Calu3 (cell line): ENCODE results near the gene MAN1C1. TPM values are rescaled to one million over a fixed set of nuclear protein-coding genes. Genes with fewer than 3 reads are reported as not detected.

ENCODE experiments used
- BruUV-seq: library from RNA; stranded (reverse); fragments of 400-500 nt; replicated peaks from 2 replicates; lab custom pipeline; 2021; lab: Mats Ljungman, UMichigan
- CTCF ChIA-PET: fragments of 300-600 bp; sonication (Branson Sonifier 250); formaldehyde crosslinking; loops from one replicate; lab custom pipeline; 2022; ENCODE audit warnings: antibody characterized with exemption; lab: Charles Lee
- DNase-seq: peaks from one replicate; pipeline ENCODE4 v3.0.0; 2022
- H3K27ac Mint-ChIP-seq: one replicate; pipeline ENCODE4 v1.8.0; 2022; ENCODE audit warnings: mixed read lengths; ENCODE audit not compliant: unreplicated experiment
- H3K27me3 Mint-ChIP-seq: one replicate; pipeline ENCODE4 v1.8.0; 2022; ENCODE audit warnings: mixed read lengths; ENCODE audit not compliant: unreplicated experiment
- H3K36me3 Mint-ChIP-seq: one replicate; pipeline ENCODE4 v1.8.0; 2022; ENCODE audit warnings: mild to moderate bottlenecking, moderate library complexity, mixed read lengths; ENCODE audit not compliant: insufficient read depth, unreplicated experiment
- H3K4me1 Mint-ChIP-seq: one replicate; pipeline ENCODE4 v1.8.0; 2022; ENCODE audit warnings: mild to moderate bottlenecking, low read depth, mixed read lengths; ENCODE audit not compliant: unreplicated experiment
- H3K4me3 Mint-ChIP-seq: one replicate; pipeline ENCODE4 v1.8.0; 2022; ENCODE audit warnings: mild to moderate bottlenecking, low read depth, moderate library complexity, mixed read lengths; ENCODE audit not compliant: unreplicated experiment
- H3K9me3 Mint-ChIP-seq: one replicate; pipeline ENCODE4 v1.8.0; 2022; ENCODE audit warnings: low read depth, mixed read lengths; ENCODE audit not compliant: unreplicated experiment
- CTCF ChIP-seq: fragments of 200-600 bp; IDR thresholded peaks from one replicate; pipeline ENCODE4 v1.8.0; 2022; ENCODE audit warnings: antibody characterized with exemption; ENCODE audit not compliant: unreplicated experiment
- intact Hi-C: fragments of 100-400 bp; cut with micrococcal nuclease; formaldehyde crosslinking; loops from one replicate; pipeline ENCODE4 v1.10.0; 2022; ENCODE audit not compliant: unreplicated experiment
- total RNA-seq: library from RNA; stranded (reverse); gene quantifications from 2 replicates; pipeline ENCODE4 v1.2.3, GENCODE V29; 2022

The MAN1C1 gene
- total RNA-seq, 1 experiment from 2014 or later = 0.14 TPM

GRCh38 chr1:25572107-25572506, 44.5 kb upstream of the MAN1C1 start:
- Mint-ChIP-seq H3K9me3 (no peaks in the 10 kb centered on the region), H3K27ac (no peak overlapping the region), H3K27me3 (peaks cover 3% of the 10 kb centered on the region), H3K36me3 (peaks cover 16% of the 10 kb centered on the region), H3K4me3 (no peak overlapping the region), H3K4me1 (peaks cover 16% of the 10 kb centered on the region)
- no TSS peak for BruUV-seq
- intact Hi-C loops = no loop called here
- CTCF ChIA-PET = interaction anchor here (0.7 to 1.3 kb wide), 3 partner anchors 36 to 153 kb away, joined by 3 read pairs; no protein-coding TSS in a partner anchor
- DNase-seq = no peak
- no peak for TF ChIP-seq CTCF

- Mint-ChIP-seq H3K27ac (no peak overlapping the region), H3K36me3 (peaks cover 15% of the 10 kb centered on the region), H3K4me3 (no peak overlapping the region), H3K9me3 (no peaks in the 10 kb centered on the region), H3K4me1 (peaks cover 12% of the 10 kb centered on the region), H3K27me3 (peaks cover 12% of the 10 kb centered on the region)
- intact Hi-C loops = no loop called here
- DNase-seq = peak; percentile 69
- peak; percentile 69 for TF ChIP-seq CTCF
- no TSS peak for BruUV-seq
- CTCF ChIA-PET = interaction anchor here (0.6 to 1.3 kb wide), 8 partner anchors 35 to 604 kb away, joined by 3 to 8 read pairs (median 4); no protein-coding TSS in a partner anchor
Measured at GRCh38 chr1:25572708-25573590, 43.6 kb upstream of the MAN1C1 start.

GRCh38 chr1:25573591-25573930, 43.0 kb upstream of the MAN1C1 start:
- no peak overlapping the region for H3K27ac Mint-ChIP-seq
- no peak for TF ChIP-seq CTCF
- H3K36me3 Mint-ChIP-seq = peaks cover 9% of the 10 kb centered on the region
- H3K9me3 Mint-ChIP-seq = no peaks in the 10 kb centered on the region
- no TSS peak for BruUV-seq
- CTCF ChIA-PET = interaction anchor here (0.6 to 1.3 kb wide), 2 partner anchors 39 to 70 kb away, joined by 3 to 6 read pairs; no protein-coding TSS in a partner anchor
- no peak overlapping the region for H3K4me3 Mint-ChIP-seq
- peaks cover 13% of the 10 kb centered on the region for H3K27me3 Mint-ChIP-seq
- H3K4me1 Mint-ChIP-seq = peaks cover 6% of the 10 kb centered on the region
- intact Hi-C loops = no loop called here
- no peak for DNase-seq

GRCh38 chr1:25573961-25574360, 42.6 kb upstream of the MAN1C1 start:
- CTCF ChIA-PET = no interaction called here
- TF ChIP-seq CTCF = no peak
- intact Hi-C loops = no loop called here
- Mint-ChIP-seq H3K4me1 (peaks cover 2% of the 10 kb centered on the region), H3K36me3 (peaks cover 5% of the 10 kb centered on the region), H3K27ac (no peak overlapping the region), H3K4me3 (no peak overlapping the region), H3K9me3 (no peaks in the 10 kb centered on the region), H3K27me3 (peaks cover 17% of the 10 kb centered on the region)
- DNase-seq = no peak
- no TSS peak for BruUV-seq
